PC-3 (cell line): ENCODE results near the gene PDGFB.

Source experiments
- EZH2 ChIP-seq: fragments of 300-600 bp; sonication (generic); IDR thresholded peaks from one replicate; pipeline ENCODE4 v1.6.1; 2017; ENCODE audit warnings: antibody characterized with exemption, mild to moderate bottlenecking, low read length; ENCODE audit not compliant: unreplicated experiment
- EZH2phosphoT487 ChIP-seq: fragments of 300-600 bp; sonication (generic); IDR thresholded peaks from 2 replicates; pipeline ENCODE4 v1.6.1; 2018; ENCODE audit warnings: mild to moderate bottlenecking, antibody characterized with exemption, low read length, borderline replicate concordance
- TF ChIP-seq, protein P1 (sequence below): fragments of 300-600 bp; sonication (generic); conservative IDR thresholded peaks from 2 replicates; pipeline ENCODE4 v1.5.1; 2017; ENCODE audit warnings: antibody characterized with exemption, low read depth, mild to moderate bottlenecking, low read length

DNA sequence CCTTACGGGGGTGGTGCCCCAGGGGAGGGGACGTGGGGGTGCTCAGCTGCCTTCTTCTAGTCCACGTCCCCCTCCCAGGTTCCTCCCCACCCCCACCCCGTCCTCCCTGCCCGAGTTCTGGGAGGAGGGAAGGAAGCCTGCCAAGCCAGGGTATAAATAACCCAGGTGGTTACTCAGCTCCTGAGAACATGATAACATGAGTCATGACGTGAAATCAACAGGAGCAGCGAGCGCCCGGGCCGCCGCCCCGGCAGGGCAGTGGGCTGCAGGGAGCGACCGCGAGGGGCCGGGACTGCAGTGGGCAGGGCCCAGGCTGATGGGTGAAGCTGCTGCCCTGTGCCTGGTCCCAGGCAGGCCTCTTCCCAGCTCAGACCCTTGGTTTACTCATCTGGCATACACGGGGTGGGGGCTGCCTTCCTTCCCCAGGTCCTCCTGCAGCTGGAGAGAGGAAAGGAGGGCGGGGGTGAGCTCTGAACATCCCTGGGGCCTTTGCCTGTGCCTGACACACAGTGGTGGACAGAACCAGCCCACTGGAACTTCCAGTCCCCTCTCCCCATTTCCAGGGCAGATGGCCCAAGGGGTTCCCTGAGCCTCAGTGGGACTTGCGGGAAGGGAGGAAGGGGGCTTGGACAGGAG is 8.8 kb upstream of the PDGFB start:
- TF ChIP-seq, protein P1, sequence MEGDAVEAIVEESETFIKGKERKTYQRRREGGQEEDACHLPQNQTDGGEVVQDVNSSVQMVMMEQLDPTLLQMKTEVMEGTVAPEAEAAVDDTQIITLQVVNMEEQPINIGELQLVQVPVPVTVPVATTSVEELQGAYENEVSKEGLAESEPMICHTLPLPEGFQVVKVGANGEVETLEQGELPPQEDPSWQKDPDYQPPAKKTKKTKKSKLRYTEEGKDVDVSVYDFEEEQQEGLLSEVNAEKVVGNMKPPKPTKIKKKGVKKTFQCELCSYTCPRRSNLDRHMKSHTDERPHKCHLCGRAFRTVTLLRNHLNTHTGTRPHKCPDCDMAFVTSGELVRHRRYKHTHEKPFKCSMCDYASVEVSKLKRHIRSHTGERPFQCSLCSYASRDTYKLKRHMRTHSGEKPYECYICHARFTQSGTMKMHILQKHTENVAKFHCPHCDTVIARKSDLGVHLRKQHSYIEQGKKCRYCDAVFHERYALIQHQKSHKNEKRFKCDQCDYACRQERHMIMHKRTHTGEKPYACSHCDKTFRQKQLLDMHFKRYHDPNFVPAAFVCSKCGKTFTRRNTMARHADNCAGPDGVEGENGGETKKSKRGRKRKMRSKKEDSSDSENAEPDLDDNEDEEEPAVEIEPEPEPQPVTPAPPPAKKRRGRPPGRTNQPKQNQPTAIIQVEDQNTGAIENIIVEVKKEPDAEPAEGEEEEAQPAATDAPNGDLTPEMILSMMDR, result no peak
- TF ChIP-seq EZH2, result no peak
- no peak for TF ChIP-seq EZH2phosphoT487
